NCI-H1417 treated with DMSO at 0.1 percent for 48 hours (cell line): ENCODE results near the gene SUPT5H.

ENCODE experiments used
- DNase-seq: peaks from one replicate; lab custom pipeline; 2025; lab: John Stamatoyannopoulos, UW

SUPT5H gene

DNA sequence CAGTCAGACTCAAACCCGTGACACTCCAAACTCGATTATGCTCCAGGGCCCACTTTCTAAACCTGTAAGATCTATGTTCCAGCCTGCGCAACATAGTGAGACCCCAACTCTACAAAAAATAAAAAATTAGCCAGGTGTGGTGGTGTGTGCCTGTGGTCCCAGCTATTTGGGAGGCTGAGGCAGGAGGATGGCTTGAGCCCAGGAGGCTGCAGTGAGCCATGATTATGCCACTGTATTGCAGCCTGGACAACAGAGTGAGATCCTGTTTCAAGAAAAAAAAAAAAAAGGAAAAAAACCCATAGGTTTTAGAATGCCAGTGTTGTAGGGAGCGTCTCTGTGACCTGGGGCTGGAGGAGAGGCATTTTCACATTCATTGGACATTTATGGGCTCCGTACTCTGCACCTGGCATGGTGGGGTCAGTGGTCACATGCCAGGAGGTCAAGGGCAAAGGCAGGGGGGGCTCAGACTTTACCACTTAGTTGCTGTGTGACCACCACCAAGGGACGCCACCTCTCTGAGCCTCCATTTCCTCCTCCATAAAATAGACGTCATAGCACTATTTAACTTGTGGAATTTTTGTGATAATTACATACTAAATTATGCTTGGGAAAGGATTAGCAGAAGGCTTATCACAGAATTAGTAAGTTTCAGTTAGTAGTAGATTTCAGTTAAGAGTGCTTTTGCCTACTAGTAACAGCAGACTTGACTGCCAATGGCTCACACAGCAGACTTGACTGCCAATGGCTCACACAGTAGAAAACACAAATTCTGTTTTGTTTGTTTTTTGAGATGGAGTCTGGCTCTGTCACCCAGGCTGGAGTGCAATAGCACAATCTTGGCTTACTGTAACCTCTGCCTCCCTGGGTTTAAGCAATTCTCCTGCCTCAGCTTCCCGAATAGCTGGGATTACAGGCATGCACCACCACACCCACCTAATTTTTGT lies 75.4 kb downstream of the SUPT5H start:
- no peak for DNase-seq

DNA sequence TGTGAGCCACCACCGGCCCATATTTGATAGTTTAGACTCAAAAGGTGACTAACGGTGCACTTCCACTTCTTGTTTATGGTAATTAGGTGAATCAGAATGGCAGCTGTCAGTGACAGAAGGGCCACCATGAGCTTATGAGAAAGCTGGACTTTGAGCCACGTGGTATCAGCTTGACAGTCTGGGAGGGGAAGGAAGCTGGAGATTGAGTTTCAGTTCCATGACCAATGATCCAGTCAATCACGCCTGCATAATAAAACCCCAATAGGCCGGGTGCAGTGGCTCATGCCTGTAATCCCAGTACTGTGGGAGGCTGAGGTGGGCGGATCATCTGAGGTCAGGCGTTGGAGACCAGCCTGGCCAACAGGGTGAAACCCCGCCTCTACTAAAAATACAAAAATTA lies 79.1 kb downstream of the SUPT5H start:
- DNase-seq, result no peak

DNA sequence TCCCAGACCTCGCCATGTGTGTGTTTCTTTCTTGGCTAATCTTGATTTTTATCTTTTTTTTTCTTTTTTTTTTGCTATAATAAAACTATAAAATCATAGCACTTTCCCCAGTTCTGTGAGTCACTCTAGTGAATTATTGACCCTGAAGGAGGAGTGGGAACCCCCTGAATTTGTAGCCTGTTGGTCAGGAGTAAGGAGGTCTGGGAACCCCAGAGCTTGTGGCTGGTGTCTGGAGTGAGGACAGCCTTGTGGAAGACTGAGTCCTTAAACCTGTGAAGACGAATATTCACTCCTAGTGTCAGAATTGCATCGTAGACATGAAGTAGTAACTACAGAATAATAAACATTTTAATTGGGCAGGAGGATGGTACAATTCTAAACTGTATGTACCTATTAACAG lies 79.8 kb downstream of the SUPT5H start:
- no peak for DNase-seq
